ENCODE results near the gene SPOCD1.
"Not testable (repeated sequence)": the region's sequence is repeated elsewhere in the genome, so short reads cannot be mapped to it uniquely, and the experiment has no call there.

SPOCD1 gene

GRCh38 chr1:31828926-31829690, 13.3 kb upstream of the SPOCD1 start:
- DNase-seq (ENCODE audit: low spot score) = no peak

- DNase-seq (ENCODE audit: low spot score) = no peak
These were observed 12.5 kb upstream of the SPOCD1 start for GRCh38 chr1:31828341-31828740.

- DNase-seq (ENCODE audit: low spot score) = no peak
These were observed 8.0 kb upstream of the SPOCD1 start for GRCh38 chr1:31823780-31824179.

- DNase-seq (ENCODE audit: low spot score) = no peak
These were observed 6.9 kb upstream of the SPOCD1 start for GRCh38 chr1:31822766-31823165.

- not testable (repeated sequence) for DNase-seq (ENCODE audit: low spot score)
These were observed 4.4 kb upstream of the SPOCD1 start for GRCh38 chr1:31820196-31820595.

GRCh38 chr1:31818206-31818605, 2.4 kb upstream of the SPOCD1 start:
- no peak for DNase-seq (ENCODE audit: low spot score)

- DNase-seq (ENCODE audit: low spot score) = not testable (repeated sequence)
These were observed 1.1 kb upstream of the SPOCD1 start for GRCh38 chr1:31816947-31817346.

GRCh38 chr1:31816501-31816900, 679 bp upstream of the SPOCD1 start:
- DNase-seq (ENCODE audit: low spot score) = not testable (repeated sequence)

GRCh38 chr1:31815307-31815645, 546 bp downstream of the SPOCD1 start:
- no peak for DNase-seq (ENCODE audit: low spot score)

GRCh38 chr1:31814631-31815306, 1.1 kb downstream of the SPOCD1 start:
- no peak for DNase-seq (ENCODE audit: low spot score)

GRCh38 chr1:31814041-31814511, 1.7 kb downstream of the SPOCD1 start:
- DNase-seq (ENCODE audit: low spot score) = no peak

GRCh38 chr1:31812158-31812829, 3.5 kb downstream of the SPOCD1 start:
- no peak for DNase-seq (ENCODE audit: low spot score)

GRCh38 chr1:31811605-31812004, 4.2 kb downstream of the SPOCD1 start:
- DNase-seq (ENCODE audit: low spot score) = no peak

- no peak for DNase-seq (ENCODE audit: low spot score)
These were observed 6.1 kb downstream of the SPOCD1 start for GRCh38 chr1:31809698-31810097.

GRCh38 chr1:31807273-31808048, 8.4 kb downstream of the SPOCD1 start:
- no peak for DNase-seq (ENCODE audit: low spot score)

GRCh38 chr1:31805318-31805717, 10.5 kb downstream of the SPOCD1 start:
- no peak for DNase-seq (ENCODE audit: low spot score)

- DNase-seq (ENCODE audit: low spot score) = no peak
These were observed 11.7 kb downstream of the SPOCD1 start for GRCh38 chr1:31804098-31804497.

GRCh38 chr1:31803610-31804009, 12.2 kb downstream of the SPOCD1 start:
- DNase-seq (ENCODE audit: low spot score) = no peak

GRCh38 chr1:31802190-31803150, 13.4 kb downstream of the SPOCD1 start:
- no peak for DNase-seq (ENCODE audit: low spot score)

GRCh38 chr1:31801458-31801857, 14.4 kb downstream of the SPOCD1 start:
- no peak for DNase-seq (ENCODE audit: low spot score)

- no peak for DNase-seq (ENCODE audit: low spot score)
These were observed 15.2 kb downstream of the SPOCD1 start for GRCh38 chr1:31800674-31800967.

Data from CD4-positive, alpha-beta T cell treated with Interleukin-2 at 100 ng/mL for 4 hours (primary cell).